T-helper 1 cell (primary cell): ENCODE results near the gene CKS2.

ENCODE experiments used
- DNase-seq, 5 donors: peaks; one replicate each; pipeline ENCODE4 v3.0.0-alpha.2; 2012 to 2020

Gene CKS2

DNA sequence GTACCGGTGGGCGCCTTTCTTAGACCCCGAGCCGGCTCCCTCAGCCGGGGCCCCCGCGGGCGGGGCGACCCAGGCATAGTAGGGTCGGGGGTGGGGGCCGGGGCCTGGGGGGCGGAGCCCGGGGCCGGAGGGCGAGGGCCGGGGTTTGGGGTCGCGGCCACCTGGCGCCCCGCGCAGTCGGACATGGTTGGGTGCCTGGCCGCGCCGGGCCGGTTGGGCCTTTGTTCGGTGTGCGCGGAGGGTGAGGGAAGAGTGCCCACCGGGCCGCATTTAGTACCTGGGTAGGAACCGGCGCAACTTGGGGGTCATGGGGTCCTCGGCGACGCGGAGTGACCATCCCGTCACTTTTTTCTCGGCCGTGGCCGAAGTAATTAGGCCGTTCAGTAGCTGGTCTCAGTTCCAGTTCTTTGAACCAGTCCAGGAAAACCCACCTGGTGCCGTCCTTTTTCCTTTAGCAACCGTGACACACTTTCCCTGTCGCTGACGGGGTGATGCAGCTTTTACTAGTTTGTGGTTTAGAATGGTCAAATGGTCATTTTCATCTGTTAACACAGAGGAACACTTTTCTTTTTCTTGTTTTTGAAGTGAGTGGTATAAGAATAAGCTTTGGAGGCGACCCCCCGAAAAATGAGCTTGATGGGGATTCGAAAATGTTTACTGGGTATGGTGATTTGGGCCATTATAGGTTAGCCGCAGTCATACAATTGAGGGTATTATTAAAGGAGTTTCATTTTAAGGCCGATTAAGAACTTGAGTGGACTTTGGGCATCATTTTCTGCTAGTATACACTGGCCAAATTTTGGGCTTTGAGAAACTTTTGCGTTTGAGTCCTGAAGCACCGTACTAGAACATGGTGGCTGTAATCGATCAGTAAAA lies 589 bp downstream of the CKS2 start:
- DNase-seq, result peak in 2 of 5 donors; percentile 13 to 18

DNA sequence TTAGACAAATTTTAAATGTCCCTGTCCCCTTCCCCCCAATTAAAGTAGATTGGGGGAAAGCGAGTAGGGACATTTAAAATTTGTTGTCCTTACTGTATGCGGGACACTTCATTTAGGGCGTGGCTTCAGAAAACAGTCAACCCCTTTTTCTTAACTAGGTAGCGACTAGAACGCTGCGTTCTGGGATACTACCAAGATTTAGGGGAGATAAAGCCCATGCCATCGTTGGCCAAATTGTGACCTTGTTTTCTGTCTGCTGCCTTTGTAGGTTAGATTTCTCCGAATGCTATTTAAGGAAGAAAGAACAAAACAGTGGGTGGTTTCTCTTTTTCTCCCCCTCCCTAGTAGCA lies 1.2 kb downstream of the CKS2 start:
- DNase-seq, result peak in 1 of 5 donors; percentile 28

DNA sequence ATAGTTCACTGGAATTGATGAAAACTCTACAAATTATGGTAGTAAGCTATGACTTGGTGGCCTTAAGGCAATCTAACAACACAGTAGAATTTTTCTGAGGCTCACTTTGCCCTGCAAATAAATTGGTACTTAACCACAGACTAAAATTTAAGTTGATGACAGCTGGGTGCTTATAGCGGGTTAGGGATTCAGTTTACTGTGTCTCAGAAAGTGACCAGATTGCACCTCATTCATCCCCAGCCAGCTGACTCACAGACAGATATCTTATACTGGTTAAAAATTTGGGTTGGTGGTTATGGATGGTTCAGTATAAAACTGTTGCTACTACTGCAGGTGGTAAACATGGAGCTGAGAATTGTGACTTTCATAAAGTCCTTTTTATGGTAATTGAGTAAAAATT lies 2.8 kb downstream of the CKS2 start:
- DNase-seq, result peak in 1 of 5 donors; percentile 17

DNA sequence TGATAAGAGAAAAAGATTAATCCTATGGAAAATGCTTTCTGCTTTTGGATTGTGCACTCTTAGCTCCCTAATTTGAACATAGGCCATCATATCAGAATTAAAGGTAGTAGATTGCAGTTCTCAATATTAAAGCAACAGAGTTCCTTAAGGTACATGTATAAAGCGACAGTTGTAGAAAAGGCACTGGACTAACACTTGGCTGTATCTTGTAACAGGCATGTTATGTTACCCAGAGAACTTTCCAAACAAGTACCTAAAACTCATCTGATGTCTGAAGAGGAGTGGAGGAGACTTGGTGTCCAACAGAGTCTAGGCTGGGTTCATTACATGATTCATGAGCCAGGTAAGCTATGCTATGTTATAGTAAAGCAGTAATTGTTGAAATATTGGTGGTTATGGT lies 4.0 kb downstream of the CKS2 start:
- no peak for DNase-seq

DNA sequence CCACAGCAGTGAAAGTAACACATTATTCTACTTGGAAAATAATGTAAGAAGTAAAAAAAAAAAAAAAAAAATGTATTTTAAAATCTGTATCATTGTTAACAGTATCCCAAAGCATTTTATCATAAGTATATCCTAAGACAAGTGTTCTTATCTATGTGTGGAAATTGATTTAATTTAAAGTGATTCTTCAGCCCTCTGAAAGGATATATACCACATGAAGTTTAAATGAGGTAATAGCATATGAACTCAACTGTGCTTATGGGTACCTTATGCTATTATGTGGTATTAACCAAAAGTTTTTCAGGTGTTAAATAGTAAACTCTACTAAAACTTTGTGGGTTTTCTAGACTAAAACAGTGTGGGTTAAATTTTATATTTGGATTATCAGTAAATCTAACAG lies 4.5 kb downstream of the CKS2 start:
- no peak for DNase-seq

DNA sequence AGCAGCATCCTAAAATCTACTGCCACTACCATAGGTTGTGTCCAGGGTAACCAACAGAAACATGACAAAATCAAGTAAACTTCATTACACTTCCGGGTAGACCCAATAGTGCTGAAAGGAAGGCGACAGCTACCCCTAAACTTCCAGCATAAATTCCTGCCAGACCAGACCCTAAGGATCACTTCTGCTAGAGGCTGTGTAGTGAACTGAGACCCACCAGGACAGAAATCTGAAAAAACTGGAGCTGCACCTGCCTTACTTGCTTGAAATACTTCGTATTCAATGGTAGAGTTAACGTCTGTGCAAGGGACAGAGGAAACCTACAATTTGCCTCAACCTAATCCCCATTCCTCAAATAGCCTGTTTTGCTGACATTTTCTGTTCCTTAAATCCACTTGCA lies 6.3 kb downstream of the CKS2 start:
- no peak for DNase-seq

DNA sequence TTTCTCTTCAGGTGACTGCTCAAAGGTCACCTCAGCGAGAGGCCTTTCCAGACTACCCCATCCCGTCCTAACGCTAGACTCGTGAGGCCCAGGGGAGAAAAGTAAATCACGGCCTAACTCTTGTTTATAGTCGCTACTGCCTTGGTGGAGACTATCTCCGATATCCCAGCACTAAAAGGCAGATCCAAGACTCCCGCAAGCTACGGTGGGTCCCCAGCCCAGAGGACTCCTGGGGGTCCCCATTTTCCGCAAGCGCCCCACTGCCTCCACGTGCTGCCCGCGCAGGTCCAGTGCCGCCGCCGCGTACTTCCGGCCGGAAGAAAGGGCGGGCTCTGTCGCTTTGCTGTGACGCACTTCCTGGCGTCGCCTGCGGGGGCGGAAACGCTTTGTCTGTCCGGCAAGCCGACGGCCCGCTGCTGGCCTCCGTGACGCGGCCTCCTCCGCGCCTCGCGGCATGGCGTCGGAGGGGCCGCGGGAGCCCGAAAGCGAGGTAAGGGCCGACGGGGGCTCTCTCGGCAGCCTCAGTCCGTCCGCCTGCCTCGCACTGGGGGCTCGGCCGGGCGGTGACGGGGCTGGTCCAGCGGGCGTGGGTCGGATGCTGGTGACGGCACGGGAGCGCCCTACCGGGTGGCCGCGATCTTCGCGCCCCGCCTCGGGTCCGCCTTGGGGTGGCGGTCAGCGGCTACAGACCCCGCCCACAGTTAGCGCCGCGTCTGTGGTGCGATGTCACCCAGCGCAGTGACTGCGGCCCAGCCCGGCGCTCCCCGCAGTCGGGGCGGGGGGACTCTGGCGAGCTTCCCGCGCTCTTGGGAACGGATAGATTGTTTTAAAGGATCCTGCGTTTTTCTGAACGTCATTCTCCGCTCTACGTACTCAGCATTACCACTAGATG lies 7.4 kb downstream of the CKS2 start, which contains the start of gene SECISBP2:
TSS of gene SECISBP2 (plus strand) at position 378 of the 892 bp plus-strand sequence. CDS start at position 455, 77 bp downstream.
- DNase-seq, result peak; percentile 86 to 98 (median 89)

DNA sequence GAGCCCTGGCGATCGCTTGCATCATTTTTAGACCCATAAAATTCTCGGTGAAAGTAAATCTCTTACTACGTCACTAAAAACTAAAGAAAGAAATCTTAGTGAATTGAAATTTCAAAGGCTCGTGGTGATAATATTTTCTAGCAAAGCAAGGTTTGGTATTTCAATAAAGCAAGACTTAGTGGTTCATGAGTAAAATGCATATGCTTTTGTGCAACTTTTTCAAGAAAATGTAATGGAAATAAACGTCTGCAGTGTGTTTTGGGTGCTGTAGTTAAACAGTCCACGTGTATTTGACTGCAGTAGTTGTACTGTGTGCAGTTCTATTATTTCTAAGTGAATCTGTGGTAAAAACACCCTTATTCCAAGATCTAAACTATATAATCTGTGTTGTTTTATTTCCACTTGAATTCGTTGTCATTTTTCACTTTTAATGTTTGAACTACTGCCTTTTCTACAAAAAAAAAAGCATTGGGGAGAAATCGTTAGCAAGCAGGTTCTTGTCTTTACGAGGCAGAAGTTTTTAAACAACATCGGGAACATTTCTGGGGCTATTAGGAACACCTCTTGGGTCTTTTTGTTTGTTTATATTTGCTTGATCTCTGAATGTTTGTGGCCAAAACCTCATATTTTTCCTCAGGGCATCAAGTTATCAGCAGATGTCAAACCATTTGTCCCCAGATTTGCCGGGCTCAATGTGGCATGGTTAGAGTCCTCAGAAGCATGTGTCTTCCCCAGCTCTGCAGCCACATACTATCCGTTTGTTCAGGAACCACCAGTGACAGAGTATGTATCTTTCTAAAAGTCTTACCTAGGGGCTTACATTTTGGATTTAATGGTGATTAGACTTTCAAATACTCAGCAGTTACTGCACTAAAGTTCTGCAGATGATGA lies 8.3 kb downstream of the CKS2 start:
- no peak for DNase-seq

DNA sequence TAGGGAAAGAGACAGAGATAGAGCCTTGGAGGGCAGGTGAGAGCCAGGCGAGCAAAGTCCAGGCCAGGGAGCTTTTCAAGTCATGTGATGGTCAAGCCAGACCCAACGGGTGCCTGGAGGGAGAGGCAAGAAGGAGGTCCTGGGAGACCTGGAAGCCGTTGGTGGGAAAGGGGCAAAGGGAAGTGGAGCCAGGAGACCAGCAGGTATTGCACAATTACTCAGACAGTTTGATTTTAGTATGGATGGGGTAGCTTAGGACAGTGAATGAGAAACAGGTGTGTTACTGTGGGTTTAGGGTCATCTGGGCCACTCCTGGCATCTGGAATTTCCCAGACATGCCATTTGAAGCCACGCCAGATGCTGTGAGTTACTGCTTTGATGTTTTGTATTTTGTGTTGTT lies 12.4 kb downstream of the CKS2 start:
- no peak for DNase-seq

DNA sequence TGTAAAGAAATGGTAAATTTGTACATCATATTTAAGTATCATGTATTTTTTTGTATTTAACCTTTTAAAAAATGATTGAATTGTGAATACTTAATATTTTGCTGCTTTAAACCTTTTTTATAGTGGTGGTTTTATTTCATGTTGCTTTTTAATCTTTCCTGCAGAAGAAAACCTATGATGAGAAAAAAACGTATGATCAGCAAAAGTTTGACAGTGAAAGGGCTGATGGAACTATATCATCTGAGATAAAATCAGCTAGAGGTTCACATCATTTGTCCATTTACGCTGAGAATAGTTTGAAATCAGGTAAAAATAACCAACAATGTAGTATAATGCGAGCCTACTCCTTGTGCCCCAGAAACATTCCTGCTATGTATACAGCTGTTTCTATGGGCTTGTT lies 14.7 kb downstream of the CKS2 start:
- DNase-seq, result no peak

DNA sequence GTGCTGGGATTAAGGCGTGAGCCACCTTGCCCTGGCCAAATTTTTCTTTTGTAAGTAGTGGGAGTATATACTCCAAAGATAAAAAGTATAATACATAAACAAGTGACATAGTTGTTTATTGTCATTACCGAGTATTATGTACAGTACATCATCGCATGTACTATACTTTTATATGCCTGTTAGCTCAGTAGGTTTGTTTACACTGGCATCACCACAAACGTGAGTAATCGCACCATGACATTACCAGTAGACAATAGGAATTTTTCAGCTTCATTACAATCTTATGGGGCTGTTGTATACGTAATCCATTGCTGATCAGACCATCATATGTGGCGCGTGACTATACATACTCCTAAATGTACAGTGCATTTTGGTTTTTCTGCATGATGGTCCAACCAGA lies 17.1 kb downstream of the CKS2 start:
- no peak for DNase-seq

DNA sequence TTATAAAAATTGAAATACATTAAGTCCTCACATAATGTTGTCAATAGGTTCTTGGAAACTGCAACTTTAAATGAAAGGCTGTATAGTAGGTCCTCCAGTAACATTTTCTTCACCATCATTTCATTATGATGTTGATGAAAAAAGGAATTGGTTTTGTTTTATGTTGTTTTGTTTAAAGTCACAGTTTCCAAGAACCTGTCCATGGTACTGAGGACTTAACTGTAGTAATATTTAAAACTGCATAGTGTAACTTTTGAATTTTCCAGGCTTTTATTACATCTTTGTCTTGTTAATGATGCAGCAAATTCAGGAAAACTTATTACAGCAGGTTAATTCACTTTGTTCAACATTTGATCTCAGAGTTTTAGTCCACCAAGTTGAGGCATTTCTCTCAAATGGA lies 18.9 kb downstream of the CKS2 start:
- no peak for DNase-seq

DNA sequence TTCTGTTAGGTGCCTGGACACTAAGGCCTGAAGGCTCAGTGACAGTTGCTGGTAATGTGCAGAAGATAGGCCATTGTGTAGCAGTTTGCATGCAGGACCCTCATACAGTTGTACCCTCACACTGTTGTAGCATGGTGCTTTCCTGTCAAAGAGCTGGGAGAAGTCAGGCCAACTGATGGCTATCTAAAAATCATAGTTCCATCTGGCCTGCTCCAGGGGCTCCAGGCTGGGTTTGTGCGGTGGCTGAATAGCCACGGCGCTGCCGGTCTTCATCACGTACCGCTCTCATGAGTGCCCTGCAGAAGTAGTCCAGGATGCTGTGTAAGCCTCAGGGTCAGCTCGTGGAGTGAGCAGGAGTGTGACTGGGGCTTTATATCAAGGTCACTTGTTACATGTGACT lies 19.5 kb downstream of the CKS2 start:
- DNase-seq, result no peak

DNA sequence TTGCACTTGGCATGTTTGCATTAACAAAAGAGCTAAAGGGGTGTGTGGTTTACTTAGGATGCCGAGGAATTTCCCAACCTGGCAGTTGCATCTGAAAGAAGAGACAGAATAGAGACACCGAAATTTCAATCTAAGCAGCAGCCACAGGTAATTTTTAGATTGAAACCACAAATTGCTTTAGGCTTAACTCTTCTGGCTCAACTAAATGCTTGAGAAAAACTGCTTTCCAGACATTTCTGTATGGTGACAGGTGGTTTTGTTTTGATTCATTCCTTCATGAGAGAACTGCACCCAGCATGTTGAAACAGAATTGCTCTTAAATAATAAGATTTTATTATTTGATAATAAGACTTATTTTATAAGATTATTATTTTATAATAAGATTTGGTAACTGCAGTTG lies 28.8 kb downstream of the CKS2 start:
- DNase-seq, result no peak

DNA sequence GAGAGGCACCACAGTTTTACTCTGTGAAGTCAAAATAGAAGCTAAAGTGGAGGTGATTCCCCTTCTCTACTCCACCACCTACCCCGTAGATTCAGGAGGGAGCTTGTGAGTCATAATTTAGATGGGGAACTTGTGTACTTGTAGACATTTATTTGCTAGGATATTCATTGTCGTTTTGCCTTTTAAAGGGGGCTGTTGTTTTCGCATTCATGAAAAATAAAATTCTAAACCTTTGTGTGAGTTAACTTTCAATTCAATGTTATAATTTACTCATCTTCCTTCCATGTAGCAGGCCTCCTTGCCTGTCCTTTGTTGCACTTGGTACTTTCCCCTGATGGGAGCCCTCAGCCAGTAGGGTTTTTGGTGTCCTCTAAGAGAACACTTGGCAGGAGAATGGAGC lies 29.3 kb downstream of the CKS2 start:
- DNase-seq, result peak in 1 of 5 donors; percentile 44

DNA sequence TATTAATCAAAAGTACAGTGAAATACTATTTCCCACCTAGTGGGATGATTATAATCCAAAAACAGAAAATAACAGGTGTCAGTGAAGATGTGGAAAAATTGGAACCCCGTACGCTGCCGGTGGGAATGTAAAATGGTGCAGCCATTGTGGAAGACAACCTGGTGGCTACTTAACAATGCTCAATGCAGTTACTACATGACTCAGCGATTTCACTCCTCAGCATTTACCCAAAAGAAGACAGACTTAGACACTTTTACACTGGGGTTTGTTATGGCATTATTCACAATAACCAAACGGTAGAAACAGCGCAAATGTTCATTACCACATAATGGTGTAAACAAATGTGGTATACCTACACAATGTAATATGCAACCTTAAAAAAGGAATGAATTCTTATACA lies 31.2 kb downstream of the CKS2 start:
- DNase-seq, result no peak

DNA sequence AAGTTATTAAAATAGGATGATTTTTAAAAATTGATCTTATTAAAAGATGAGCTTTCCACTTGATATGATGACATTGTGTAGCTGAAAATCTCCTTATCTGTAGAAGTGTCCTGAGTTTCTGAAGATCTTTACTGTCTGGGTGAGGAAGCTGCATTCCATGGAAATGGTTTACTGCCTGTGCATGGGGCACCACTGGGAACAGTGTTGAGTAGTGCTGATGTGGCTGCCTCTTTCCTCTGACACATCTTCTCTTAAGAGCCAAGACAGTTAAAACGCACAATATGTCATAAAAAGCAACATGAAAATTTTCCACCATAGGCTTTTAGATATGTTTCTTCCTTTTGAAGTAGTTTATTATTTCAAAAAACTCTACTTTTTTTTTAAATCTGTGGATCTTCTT lies 32.0 kb downstream of the CKS2 start:
- DNase-seq, result no peak

DNA sequence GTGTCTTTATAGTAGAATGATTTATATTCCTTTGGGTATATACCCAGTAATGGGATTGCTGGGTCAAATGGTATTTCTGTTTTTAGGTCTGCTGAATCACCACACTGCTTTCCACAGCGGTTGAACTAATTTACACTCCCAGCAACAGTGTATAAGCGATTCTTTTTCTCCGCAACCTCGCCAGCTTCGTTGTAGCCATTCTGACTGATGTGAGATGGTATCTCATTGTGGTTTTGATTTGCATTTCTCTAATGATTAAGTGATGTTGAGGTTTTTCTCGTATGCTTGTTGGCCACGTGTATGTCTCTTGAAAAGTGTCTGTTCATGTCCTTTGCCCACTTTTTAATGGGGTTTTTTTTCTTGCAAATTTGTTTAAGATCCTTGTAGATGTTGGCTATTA lies 32.8 kb downstream of the CKS2 start:
- peak in 1 of 5 donors; percentile 20 for DNase-seq

DNA sequence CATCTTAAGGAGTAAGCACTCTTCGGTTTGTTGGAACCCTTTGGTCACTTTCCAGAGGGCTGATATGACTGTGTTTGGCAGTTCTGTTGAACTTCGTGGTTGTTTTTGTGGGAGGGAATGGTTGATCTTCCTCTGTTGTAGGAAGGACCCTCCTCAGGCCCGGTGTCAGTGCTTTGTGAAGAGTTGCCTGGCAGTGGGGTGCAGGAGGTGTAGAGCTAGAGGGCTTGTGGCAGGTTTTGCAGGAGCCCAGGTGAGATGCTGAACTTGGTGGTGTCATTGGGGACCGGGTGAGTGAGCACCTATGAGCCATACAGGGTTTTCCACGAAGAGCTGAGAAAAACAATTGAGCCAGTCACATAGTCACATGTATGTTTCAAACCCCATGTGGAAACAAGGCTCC lies 34.5 kb downstream of the CKS2 start:
- no peak for DNase-seq

DNA sequence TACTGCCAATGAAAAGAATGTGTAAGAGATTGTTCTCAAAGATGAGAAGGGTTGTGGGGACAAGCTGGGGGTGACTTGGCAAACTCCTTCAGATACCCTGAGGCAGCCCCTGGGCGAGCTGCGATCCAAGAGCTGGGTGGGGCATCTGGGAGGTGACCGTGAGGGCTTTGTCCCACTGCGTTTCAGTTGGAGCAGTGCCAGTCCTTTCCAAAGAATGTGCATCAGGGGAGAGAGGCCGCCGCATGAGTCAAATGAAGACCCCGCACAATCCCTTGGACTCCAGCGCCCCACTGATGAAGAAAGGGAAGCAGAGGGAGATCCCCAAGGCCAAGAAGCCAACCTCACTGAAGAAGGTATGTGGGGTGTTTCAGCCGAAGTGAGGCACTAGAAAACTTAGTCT lies 35.7 kb downstream of the CKS2 start:
- no peak for DNase-seq

DNA sequence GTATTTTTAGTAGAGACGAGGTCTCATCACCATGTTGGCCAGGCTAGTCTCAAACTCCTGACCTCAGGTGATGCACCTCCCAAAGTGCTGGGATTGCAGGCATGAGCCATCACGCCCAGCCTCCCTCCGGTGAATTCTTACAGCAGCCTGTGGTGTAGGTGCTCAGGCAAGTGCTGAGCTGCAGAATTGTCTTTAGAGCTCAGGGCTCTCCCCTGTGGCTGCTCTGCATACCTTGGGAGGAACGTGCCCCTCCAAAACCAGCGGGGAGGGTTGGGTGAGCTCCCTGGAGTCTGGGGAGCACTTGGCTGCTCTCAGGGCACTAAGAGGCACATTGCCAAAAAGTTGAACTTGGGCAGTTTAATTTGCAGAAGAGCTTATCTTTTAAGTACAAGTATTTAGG lies 36.7 kb downstream of the CKS2 start:
- no peak for DNase-seq

DNA sequence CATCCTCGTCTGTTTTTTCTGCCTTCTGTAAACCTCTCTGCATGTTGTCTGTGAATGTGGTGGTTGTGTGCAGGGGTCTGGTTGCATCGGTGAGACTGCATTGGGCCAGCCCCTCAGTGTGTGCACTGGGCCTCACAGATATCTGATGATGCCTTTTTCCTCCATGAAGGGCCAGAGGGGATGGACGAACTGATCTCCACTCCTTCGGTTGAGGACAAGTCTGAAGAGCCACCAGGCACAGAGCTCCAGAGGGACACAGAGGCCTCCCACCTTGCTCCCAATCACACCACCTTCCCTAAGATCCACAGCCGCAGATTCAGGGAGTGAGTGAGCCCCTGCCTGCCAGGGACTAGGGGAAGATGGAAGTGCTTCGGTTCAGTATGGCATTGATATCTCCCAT lies 38.6 kb downstream of the CKS2 start:
- DNase-seq, result no peak
